ENCODE data around the gene SCN1A. TPM values are rescaled to one million over a fixed set of nuclear protein-coding genes. Genes with fewer than 3 reads are reported as not detected.

SCN1A gene
- total and polyA plus RNA-seq, 2 of the 13 experiments (the other 11 are each of a cell fraction or from before 2014, with no cell fraction given), result 19.9 to 39.4 TPM

- TF ChIP-seq TFAP4 (IDR thresholded peaks at IDR 0.05; ENCODE audit: borderline replicate concordance, low read depth) (peak; percentile 78; the same call in 1 of the 2 replicates), ZBTB37 (CRISPR knock-in tag; IDR thresholded peaks at IDR 0.05) (no peak), MIER3 (CRISPR knock-in tag; IDR thresholded peaks at IDR 0.05; ENCODE audit: borderline replicate concordance) (no peak), RXRB (CRISPR knock-in tag; IDR thresholded peaks at IDR 0.05; ENCODE audit: borderline replicate concordance) (0 out of 2 replicates have a peak, but pooled peaks have one; percentile 33), ZNF34 (CRISPR knock-in tag; IDR thresholded peaks at IDR 0.05; ENCODE audit: borderline replicate concordance) (no peak), TFE3 (CRISPR knock-in tag; IDR thresholded peaks at IDR 0.05) (no peak), HMGXB4 (CRISPR knock-in tag; IDR thresholded peaks at IDR 0.05; ENCODE audit: borderline replicate concordance in 1 of 2, low read depth in 1 of 2) (no peak), E2F1 (CRISPR knock-in tag; IDR thresholded peaks at IDR 0.05) (no peak), ZNF773 (CRISPR knock-in tag; IDR thresholded peaks at IDR 0.05; ENCODE audit: borderline replicate concordance) (no peak), ZNF446 (CRISPR knock-in tag; IDR thresholded peaks at IDR 0.05) (no peak), RFX3 (CRISPR knock-in tag; IDR thresholded peaks at IDR 0.05) (no peak), MEF2D (CRISPR knock-in tag; IDR thresholded peaks at IDR 0.05) (0 out of 2 replicates have a peak, but pooled peaks have one; percentile 13), SOX6 (IDR thresholded peaks at IDR 0.05) (no peak), SOX6 (CRISPR knock-in tag; IDR thresholded peaks at IDR 0.05) (peak; percentile 72), ZNF451 (CRISPR knock-in tag; IDR thresholded peaks at IDR 0.05) (no peak), ZNF652 (CRISPR knock-in tag; IDR thresholded peaks at IDR 0.05; ENCODE audit: borderline replicate concordance, low read depth) (no peak), ZMYM2 (CRISPR knock-in tag; IDR thresholded peaks at IDR 0.05) (no peak), ZNF382 (CRISPR knock-in tag; IDR thresholded peaks at IDR 0.05; ENCODE audit: borderline replicate concordance) (no peak), ZNF83 (CRISPR knock-in tag; IDR thresholded peaks at IDR 0.05; ENCODE audit: borderline replicate concordance) (no peak), ZC3H13 (CRISPR knock-in tag; IDR thresholded peaks at IDR 0.05) (peak; percentile 59; the same call in 1 of the 2 replicates), NR2F2 (IDR thresholded peaks at IDR 0.05; ENCODE audit: borderline replicate concordance, low read depth) (0 out of 2 replicates have a peak, but pooled peaks have one; percentile 34), PRPF4 (IDR thresholded peaks at IDR 0.05; ENCODE audit: low read depth, low read length, poor library complexity, severe bottlenecking) (no peak), ZMYM4 (CRISPR knock-in tag; IDR thresholded peaks at IDR 0.05) (peak; percentile 32; the same call in 1 of the 2 replicates), TOPORS (CRISPR knock-in tag; IDR thresholded peaks at IDR 0.05) (no peak), PPARG (CRISPR knock-in tag; conservative IDR thresholded peaks at IDR 0.05) (no peak), ZNF746 (CRISPR knock-in tag; IDR thresholded peaks at IDR 0.05) (no peak)
Measured at GRCh38 chr2:165990846-165991245, 137.0 kb downstream of the SCN1A start (continued).
